Prostate gland (tissue), 2 donors: ENCODE data around the gene BCL11B.

Source experiments
- CTCF ChIP-seq, 4 experiments: fragments of 200-600 bp in 2 of 4; fragments of 450-650 bp in 2 of 4; sonication (generic) in 2 of 4; IDR thresholded peaks; 1 replicate in 3 of 4; 2 replicates in 1 of 4; pipeline ENCODE4 v1.5.1; 2016 to 2019; ENCODE audit warnings: antibody characterized with exemption in 4 of 4, mild to moderate bottlenecking in 2 of 4, moderate library complexity in 2 of 4
- POLR2A ChIP-seq: fragments of 450-650 bp; IDR thresholded peaks from one replicate; pipeline ENCODE4 v1.6.1; 2016; ENCODE audit warnings: antibody characterized with exemption, mild to moderate bottlenecking
- POLR2AphosphoS5 ChIP-seq: sonication (generic); formaldehyde crosslinking; IDR thresholded peaks from one replicate; pipeline ENCODE4 v1.6.1; 2017; ENCODE audit warnings: antibody characterized with exemption

DNA sequence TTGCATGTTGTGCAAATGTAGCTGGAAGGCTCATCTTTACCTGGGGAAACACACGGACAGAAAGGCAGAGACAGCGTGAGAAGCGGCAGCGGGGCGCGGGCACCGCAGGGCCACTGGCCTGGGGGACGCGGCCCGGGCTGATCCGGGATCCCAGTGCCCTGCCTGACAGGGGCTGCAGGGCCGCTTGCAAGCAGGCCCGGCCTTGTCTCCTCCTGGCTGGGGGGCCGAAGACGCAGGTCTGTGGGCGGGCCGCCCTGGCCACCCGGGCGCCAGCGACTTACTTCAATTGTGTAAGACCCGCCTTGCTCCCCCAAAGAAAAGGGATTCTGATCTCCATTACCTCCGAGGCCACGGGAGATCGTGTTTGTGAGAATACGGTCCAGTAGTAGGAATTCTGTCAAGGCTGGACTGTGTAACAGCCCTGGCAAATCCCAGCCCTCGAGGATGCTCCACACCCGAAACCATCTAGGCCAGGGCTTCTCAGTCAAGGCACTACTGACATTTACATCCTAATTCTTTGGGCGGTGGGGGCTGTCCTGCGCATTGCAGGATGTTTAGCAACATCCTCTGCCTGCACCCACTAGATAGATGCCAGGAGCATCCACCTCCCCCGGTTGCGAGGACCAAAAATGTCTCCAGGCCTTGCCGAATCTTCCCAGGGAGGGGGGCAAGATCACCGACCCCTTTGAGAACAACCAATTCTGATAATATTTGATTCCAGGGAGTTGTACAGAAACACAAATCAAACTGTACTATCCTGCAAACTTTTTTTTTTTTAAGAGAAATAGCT, 95.6 kb downstream of the BCL11B start:
- TF ChIP-seq POLR2AphosphoS5 (no peak), CTCF (IDR thresholded peaks at IDR 0.05) (no peak), POLR2A (no peak)
